NCI-H524 (cell line): ENCODE results near the gene GUCA2B.

ENCODE experiments used
- DNase-seq, 2 experiments: peaks; one replicate each; lab custom pipeline; 2025; lab: John Stamatoyannopoulos, UW

Gene GUCA2B

GRCh38 chr1:42165511-42166210 is 12.5 kb downstream of the GUCA2B start:
- no peak for DNase-seq

- DNase-seq, result no peak
Measured at GRCh38 chr1:42167611-42168390, 14.6 kb downstream of the GUCA2B start.

- DNase-seq, result no peak
Measured at GRCh38 chr1:42168391-42168670, 15.1 kb downstream of the GUCA2B start.

GRCh38 chr1:42168763-42169162 is 15.6 kb downstream of the GUCA2B start:
- DNase-seq, result peak; percentile 11 to 31

DNA sequence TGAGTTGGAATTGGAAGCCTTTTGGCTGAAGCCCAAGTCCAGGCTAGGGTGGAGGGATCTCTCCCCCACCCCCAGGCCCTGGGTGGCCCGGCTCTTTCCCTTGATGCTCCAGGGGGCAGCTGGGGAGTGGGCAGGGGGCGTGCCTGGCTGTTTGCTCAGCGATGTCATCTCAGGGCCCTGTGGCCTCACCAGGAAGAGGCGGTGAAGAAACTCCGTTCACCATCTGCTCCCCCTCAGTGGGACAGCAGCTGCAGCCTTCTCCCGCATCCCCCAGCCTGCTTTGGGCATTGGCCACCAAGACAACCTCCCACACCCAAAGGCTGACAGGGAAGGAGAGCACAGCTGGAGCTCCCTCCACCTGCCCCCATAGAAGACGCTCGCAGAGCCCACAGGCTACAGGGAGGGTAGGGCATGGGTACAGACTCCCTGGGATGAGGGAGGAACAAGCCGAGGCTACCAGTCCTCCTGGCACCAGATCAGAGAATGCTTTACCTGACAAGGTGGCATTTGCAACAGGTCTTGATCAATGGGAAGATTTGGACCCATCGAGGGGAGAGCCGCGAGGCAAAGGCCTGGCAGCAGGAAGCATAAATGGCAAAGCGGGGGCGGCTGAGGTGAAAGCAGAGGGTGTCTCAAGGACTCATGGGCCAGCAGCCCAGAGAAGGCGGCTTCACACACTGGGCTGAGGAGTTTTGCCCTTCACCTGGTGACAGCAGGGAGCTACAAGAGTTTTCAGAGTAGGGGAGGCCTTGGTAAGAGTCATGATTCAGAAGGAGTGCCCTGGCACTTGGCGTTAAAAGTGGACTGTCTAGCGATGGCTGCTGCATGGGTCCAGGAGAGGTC is 17.8 kb downstream of the GUCA2B start:
- DNase-seq, result peak; percentile 35 to 77

GRCh38 chr1:42171679-42172266 is 18.6 kb downstream of the GUCA2B start:
- DNase-seq, result peak in 1 of 2 experiments; percentile 16

DNA sequence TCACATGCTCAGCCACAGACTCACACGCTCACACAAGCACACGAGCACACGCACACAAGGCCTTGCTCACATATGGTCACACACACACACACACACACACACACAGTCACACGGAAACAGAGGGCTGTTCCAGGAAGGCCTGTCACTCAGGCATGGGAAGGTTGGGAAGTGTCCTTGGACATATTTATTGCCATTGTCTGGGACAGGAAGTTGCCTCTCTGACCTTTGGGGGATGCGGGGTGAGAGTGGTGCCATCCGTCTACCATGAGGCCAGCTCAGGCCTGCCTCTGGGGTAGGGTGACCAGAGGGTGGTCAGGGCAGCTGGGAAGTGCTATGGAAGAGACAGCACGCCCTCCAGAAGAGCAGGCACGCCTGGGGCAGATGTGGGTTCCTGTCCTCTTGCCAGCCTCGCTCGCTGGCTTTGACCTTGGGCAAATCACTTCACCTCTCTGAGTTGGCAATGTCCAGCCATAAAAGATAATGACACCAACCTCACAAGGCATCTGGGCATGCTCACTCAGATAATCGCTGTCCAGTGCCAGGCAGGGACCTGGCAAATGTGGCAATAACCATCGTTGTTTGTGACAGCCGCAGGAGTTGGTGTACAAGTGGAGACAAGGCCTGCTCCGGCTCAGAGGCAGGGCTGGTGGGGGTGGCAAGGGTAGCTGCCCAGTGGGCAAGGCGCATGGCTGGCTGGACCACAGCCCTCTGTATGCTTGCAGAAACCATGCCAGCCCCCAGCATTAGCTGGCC is 19.3 kb downstream of the GUCA2B start:
- DNase-seq, result no peak

- DNase-seq, result peak; percentile 7 to 47
Measured at GRCh38 chr1:42173155-42173933, 20.1 kb downstream of the GUCA2B start.

- DNase-seq, result no peak
Measured at GRCh38 chr1:42173961-42174735, 20.9 kb downstream of the GUCA2B start.

DNA sequence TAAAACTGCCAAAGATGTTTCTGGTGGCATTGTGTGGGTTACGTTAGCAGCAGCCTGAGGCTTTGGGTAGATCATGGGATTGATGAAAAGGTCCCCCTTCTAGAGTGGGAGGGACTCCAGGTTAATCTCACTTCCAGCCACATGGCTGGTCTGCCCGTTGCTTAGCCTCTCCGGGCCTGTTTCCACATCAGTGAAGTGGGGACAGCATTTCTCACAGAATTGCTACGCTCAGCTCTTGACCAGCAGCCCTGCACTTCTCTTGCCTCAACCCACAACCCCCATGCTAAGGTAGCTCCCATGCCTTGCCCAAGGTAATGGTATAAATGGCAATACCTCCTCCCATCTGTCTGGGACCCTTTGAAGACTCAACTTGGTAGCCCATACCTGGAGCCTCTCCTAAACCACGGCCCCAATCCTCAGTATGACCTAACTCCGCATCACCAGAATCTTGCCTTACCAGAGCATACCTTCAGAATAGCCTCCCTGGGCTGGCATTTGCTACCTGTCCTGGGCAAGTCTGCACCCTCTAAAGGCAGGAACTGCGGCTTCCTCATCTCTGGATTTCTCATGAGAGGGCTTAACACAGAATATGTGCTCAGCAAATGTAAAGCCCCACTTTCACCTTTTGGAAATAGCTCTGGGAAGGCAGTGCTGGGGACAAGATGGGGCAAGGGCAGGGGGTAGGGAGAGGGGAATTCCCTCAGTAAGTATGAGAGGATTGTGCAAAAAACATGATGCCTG is 22.3 kb downstream of the GUCA2B start:
- DNase-seq, result no peak

GRCh38 chr1:42176902-42177519 is 23.8 kb downstream of the GUCA2B start:
- peak in 1 of 2 experiments; percentile 55 for DNase-seq

GRCh38 chr1:42177541-42177981 is 24.4 kb downstream of the GUCA2B start:
- DNase-seq, result no peak

DNA sequence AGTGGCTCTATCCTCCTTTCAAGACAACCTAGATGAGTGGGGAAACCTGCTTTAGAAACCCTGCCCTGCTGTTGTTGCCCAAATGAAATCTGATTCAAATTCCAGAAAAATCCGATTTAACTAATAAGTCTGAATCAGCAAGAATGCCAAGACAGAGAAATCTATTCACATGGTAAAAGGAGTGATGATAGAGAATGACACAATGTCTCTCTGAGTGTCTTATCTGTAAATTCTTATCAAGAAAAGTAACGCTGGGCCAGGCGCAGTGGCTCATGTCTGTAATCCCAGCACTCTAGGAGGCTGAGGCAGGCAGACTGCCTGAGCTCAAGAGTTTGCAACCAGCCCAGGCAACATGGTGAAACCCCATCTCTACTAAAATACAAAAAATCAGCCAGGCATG is 25.0 kb downstream of the GUCA2B start:
- no peak for DNase-seq

GRCh38 chr1:42179275-42179674 is 26.1 kb downstream of the GUCA2B start:
- no peak for DNase-seq

GRCh38 chr1:42179900-42180329 is 26.7 kb downstream of the GUCA2B start:
- no peak for DNase-seq

GRCh38 chr1:42181687-42182086 is 28.5 kb downstream of the GUCA2B start:
- no peak for DNase-seq

GRCh38 chr1:42183210-42183956 is 30.2 kb downstream of the GUCA2B start:
- DNase-seq, result no peak

DNA sequence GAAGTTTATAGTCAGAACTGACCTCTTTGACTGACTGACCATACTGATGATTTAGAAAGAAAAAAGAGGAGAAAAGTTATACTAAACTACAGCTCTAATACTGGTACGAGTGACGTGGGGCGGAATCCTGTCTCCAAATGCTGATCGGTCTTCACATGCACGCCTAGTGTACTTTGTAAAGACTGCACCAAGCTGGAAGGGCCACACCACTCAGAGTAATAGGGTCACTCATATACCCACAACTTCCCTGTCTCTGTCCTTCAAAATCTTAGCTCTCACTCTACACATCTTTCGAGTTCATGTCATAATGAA is 30.7 kb downstream of the GUCA2B start:
- DNase-seq, result no peak
